SK-N-SH treated with all-trans-retinoic acid at 6 μM for 48 hours (cell line): ENCODE results near the gene CASQ2.

ENCODE experiments used
- ATAC-seq: fragments of 200-7000 bp; cut with Tn5 transposase; 3 replicates; pipeline ENCODE4 v1.9.1; 2020; ENCODE audit warnings: mild to moderate bottlenecking, moderate library complexity
- ARNTL ChIP-seq: fragments of 450-650 bp; formaldehyde crosslinking; IDR thresholded peaks from 2 replicates; pipeline ENCODE4 v1.5.0; 2020; ENCODE audit warnings: low read depth, mild to moderate bottlenecking, moderate library complexity, borderline replicate concordance
- BACH2 ChIP-seq: fragments of 250-450 bp; sonication (Bioruptor Pico); IDR thresholded peaks from 2 replicates; pipeline ENCODE4 v1.9.0; 2021; ENCODE audit warnings: mild to moderate bottlenecking, borderline replicate concordance
- CSDC2 ChIP-seq: fragments of 250-450 bp; sonication (Bioruptor Pico); IDR thresholded peaks from 2 replicates; pipeline ENCODE4 v1.5.0; 2020; ENCODE audit warnings: mild to moderate bottlenecking, moderate library complexity
- CSRNP3 ChIP-seq: fragments of 250-450 bp; sonication (Bioruptor Pico); IDR thresholded peaks from 2 replicates; pipeline ENCODE4 v1.5.1; 2021; ENCODE audit warnings: mild to moderate bottlenecking, moderate library complexity
- GLIS3 ChIP-seq: fragments of 250-450 bp; sonication (Bioruptor Pico); IDR thresholded peaks from 2 replicates; pipeline ENCODE4 v1.5.0; 2020; ENCODE audit warnings: mild to moderate bottlenecking, moderate library complexity
- ISL1 ChIP-seq: fragments of 250-450 bp; sonication (Bioruptor Pico); IDR thresholded peaks from 2 replicates; pipeline ENCODE4 v2.1.2; 2022; ENCODE audit warnings: mild to moderate bottlenecking, moderate library complexity
- OSR1 ChIP-seq: fragments of 250-450 bp; sonication (Bioruptor Pico); IDR thresholded peaks from 2 replicates; pipeline ENCODE4 v1.8.0; 2022; ENCODE audit warnings: moderate library complexity, mild to moderate bottlenecking, inconsistent platforms
- PATZ1 ChIP-seq: fragments of 250-450 bp; sonication (Bioruptor Pico); IDR thresholded peaks from 2 replicates; pipeline ENCODE4 v1.8.0; 2020; ENCODE audit warnings: mild to moderate bottlenecking, moderate library complexity, borderline replicate concordance
- PPARA ChIP-seq: fragments of 250-450 bp; sonication (Bioruptor Pico); IDR thresholded peaks from 2 replicates; pipeline ENCODE4 v1.5.0; 2020; ENCODE audit warnings: mild to moderate bottlenecking, borderline replicate concordance
- RARB ChIP-seq: fragments of 250-450 bp; sonication (Bioruptor Pico); IDR thresholded peaks from 2 replicates; pipeline ENCODE4 v1.8.0; 2021; ENCODE audit warnings: mild to moderate bottlenecking, moderate library complexity
- SNAI2 ChIP-seq: fragments of 250-450 bp; sonication (Bioruptor Pico); IDR thresholded peaks from 2 replicates; pipeline ENCODE4 v1.5.0; 2020; ENCODE audit warnings: mild to moderate bottlenecking, moderate library complexity
- TCF4 ChIP-seq: fragments of 250-450 bp; sonication (Bioruptor Pico); IDR thresholded peaks from 2 replicates; pipeline ENCODE4 v1.8.0; 2021; ENCODE audit warnings: mild to moderate bottlenecking, moderate library complexity, borderline replicate concordance
- TOX ChIP-seq: fragments of 250-450 bp; sonication (Bioruptor Pico); IDR thresholded peaks from 2 replicates; pipeline ENCODE4 v1.8.0; 2021; ENCODE audit warnings: mild to moderate bottlenecking, moderate library complexity, borderline replicate concordance
- ZFP3 ChIP-seq: fragments of 250-450 bp; sonication (Bioruptor Pico); IDR thresholded peaks from 2 replicates; pipeline ENCODE4 v1.5.0; 2020; ENCODE audit warnings: mild to moderate bottlenecking, moderate library complexity
- ZFP30 ChIP-seq: fragments of 450-650 bp; formaldehyde crosslinking; IDR thresholded peaks from 2 replicates; pipeline ENCODE4 v1.5.0; 2022; ENCODE audit warnings: mild to moderate bottlenecking, moderate library complexity
- ZNF565 ChIP-seq: fragments of 450-650 bp; formaldehyde crosslinking; conservative IDR thresholded peaks from 2 replicates; pipeline ENCODE4 v1.5.0; 2020; ENCODE audit warnings: low read depth, mild to moderate bottlenecking, moderate library complexity
- ZNF70 ChIP-seq: fragments of 450-650 bp; formaldehyde crosslinking; IDR thresholded peaks from 2 replicates; pipeline ENCODE4 v1.5.0; 2020; ENCODE audit warnings: mild to moderate bottlenecking, moderate library complexity
- ZNF8 ChIP-seq: fragments of 450-650 bp; formaldehyde crosslinking; IDR thresholded peaks from 2 replicates; pipeline ENCODE4 v1.5.0; 2020; ENCODE audit warnings: mild to moderate bottlenecking, moderate library complexity
- TF ChIP-seq, protein P1 (sequence below): fragments of 250-450 bp; sonication (Bioruptor Pico); IDR thresholded peaks from 2 replicates; pipeline ENCODE4 v1.5.0; 2020; ENCODE audit warnings: mild to moderate bottlenecking, moderate library complexity
- TF ChIP-seq, protein P2 (sequence below): fragments of 250-450 bp; sonication (Bioruptor Pico); IDR thresholded peaks from 2 replicates; pipeline ENCODE4 v1.5.1; 2020; ENCODE audit warnings: low read depth, mild to moderate bottlenecking, moderate library complexity

CASQ2 gene

DNA sequence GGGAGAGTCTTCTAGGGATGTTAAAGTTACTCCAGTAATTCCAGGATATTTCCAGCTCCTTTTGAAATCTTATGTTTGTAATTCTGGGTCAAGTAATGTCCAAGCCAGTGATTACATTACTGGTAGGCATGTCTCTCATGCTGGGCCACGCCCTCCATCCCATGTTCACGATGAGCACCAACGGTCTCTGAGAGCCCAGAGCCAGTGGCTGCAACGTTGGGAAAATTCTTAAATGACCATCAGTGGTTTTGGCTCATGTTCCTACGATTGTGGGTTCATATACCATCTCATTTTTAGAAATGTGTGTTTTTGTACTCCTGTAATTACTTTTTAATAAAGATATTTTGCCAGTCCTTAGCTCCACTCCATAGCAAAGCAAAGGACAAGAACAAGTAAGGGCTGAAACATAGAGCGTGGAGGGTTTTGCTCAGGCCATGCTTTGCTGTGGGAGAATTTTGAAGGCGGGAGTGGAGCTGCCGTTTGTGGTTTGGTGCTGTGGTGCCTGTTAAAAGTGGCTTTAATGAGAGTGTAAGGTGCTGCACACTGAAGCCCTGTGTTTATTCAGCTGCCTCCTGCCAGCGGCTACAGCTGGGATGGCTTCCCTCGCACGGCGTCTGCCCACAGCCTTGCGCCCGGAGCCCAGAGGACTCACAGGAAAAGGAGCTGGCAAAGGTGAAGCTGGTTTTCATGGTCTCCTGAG lies 97.9 kb downstream of the CASQ2 start:
- ATAC-seq, result no peak
- no peak for TF ChIP-seq CSDC2 (CRISPR knock-in tag)
- no peak for TF ChIP-seq ZFP3
- TF ChIP-seq TCF4 (CRISPR knock-in tag), result no peak
- TF ChIP-seq ZNF70 (CRISPR knock-in tag), result no peak
- TF ChIP-seq ZNF8 (CRISPR knock-in tag), result no peak
- no peak for TF ChIP-seq TOX (CRISPR knock-in tag)
- TF ChIP-seq CSRNP3 (CRISPR knock-in tag), result no peak
- no peak for TF ChIP-seq OSR1 (CRISPR knock-in tag)
- TF ChIP-seq BACH2 (CRISPR knock-in tag), result no peak
- no peak for TF ChIP-seq SNAI2 (CRISPR knock-in tag)
- no peak for TF ChIP-seq RARB (CRISPR knock-in tag)

DNA sequence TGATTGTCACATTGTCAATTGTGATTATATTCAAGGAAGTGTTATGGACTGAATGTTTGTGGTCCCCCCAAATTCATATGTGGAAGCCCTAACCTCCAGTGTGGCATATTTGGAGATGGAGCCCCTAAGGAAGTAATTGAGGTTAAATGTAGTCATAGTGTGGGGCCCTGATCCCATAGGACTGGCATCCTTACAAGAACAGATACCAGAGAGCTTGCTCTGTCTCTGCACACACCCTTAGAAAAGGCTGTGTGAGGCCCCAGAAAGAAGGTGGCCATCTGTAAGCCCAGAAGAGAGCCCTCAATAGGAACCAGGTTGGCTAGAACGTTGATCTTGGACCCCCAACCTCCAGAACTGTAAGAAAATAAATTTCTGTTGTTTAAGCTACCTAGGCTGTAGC lies 98.6 kb downstream of the CASQ2 start:
- TF ChIP-seq BACH2 (CRISPR knock-in tag), result no peak
- ATAC-seq, result no peak

GRCh38 chr1:115669002-115669673 lies 99.4 kb downstream of the CASQ2 start:
- peak; percentile 81 for ATAC-seq
- TF ChIP-seq ISL1 (CRISPR knock-in tag) (peak; percentile 58; the same call in 1 of the 2 replicates), GLIS3 (no peak), TOX (CRISPR knock-in tag) (peak; percentile 52; the same call in 1 of the 2 replicates), ARNTL (no peak), ZNF565 (CRISPR knock-in tag) (no peak), PATZ1 (CRISPR knock-in tag) (peak; percentile 55; the same call in 1 of the 2 replicates)

DNA sequence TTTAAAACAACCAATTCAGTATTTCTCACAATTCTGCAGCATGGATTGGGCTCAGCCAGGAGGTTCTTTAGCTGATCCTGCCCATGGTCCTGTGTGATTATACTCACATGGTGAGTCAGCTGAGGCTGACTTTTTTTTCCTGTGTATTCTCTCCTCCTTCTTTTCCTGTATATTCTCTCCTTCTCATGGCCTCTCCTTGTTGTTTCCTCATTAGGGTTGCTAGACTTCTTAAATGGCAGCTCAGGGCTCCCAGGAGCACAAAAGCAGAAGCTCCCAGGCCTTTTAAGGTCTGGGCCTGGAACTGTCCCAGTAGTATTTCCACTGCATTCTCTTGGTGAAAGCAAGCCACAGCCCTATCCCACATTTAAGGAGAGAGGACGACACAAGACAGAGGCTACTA lies 99.9 kb downstream of the CASQ2 start:
- TF ChIP-seq BACH2 (CRISPR knock-in tag), result no peak
- TF ChIP-seq GLIS3, result no peak
- no peak for TF ChIP-seq SNAI2 (CRISPR knock-in tag)
- no peak for TF ChIP-seq ZNF8 (CRISPR knock-in tag)
- no peak for TF ChIP-seq RARB (CRISPR knock-in tag)
- TF ChIP-seq, protein P1, sequence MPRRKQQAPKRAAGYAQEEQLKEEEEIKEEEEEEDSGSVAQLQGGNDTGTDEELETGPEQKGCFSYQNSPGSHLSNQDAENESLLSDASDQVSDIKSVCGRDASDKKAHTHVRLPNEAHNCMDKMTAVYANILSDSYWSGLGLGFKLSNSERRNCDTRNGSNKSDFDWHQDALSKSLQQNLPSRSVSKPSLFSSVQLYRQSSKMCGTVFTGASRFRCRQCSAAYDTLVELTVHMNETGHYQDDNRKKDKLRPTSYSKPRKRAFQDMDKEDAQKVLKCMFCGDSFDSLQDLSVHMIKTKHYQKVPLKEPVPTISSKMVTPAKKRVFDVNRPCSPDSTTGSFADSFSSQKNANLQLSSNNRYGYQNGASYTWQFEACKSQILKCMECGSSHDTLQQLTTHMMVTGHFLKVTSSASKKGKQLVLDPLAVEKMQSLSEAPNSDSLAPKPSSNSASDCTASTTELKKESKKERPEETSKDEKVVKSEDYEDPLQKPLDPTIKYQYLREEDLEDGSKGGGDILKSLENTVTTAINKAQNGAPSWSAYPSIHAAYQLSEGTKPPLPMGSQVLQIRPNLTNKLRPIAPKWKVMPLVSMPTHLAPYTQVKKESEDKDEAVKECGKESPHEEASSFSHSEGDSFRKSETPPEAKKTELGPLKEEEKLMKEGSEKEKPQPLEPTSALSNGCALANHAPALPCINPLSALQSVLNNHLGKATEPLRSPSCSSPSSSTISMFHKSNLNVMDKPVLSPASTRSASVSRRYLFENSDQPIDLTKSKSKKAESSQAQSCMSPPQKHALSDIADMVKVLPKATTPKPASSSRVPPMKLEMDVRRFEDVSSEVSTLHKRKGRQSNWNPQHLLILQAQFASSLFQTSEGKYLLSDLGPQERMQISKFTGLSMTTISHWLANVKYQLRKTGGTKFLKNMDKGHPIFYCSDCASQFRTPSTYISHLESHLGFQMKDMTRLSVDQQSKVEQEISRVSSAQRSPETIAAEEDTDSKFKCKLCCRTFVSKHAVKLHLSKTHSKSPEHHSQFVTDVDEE, result no peak
- no peak for TF ChIP-seq CSDC2 (CRISPR knock-in tag)
- TF ChIP-seq ZNF70 (CRISPR knock-in tag), result no peak
- no peak for TF ChIP-seq TOX (CRISPR knock-in tag)
- no peak for TF ChIP-seq ARNTL
- TF ChIP-seq ZFP30 (CRISPR knock-in tag), result no peak
- no peak for TF ChIP-seq ISL1 (CRISPR knock-in tag)
- no peak for TF ChIP-seq CSRNP3 (CRISPR knock-in tag)
- TF ChIP-seq, protein P2, sequence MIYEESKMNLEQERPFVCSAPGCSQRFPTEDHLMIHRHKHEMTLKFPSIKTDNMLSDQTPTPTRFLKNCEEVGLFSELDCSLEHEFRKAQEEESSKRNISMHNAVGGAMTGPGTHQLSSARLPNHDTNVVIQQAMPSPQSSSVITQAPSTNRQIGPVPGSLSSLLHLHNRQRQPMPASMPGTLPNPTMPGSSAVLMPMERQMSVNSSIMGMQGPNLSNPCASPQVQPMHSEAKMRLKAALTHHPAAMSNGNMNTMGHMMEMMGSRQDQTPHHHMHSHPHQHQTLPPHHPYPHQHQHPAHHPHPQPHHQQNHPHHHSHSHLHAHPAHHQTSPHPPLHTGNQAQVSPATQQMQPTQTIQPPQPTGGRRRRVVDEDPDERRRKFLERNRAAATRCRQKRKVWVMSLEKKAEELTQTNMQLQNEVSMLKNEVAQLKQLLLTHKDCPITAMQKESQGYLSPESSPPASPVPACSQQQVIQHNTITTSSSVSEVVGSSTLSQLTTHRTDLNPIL, result no peak
- no peak for TF ChIP-seq PPARA (CRISPR knock-in tag)
- no peak for TF ChIP-seq ZNF565 (CRISPR knock-in tag)
- peak; percentile 82 for ATAC-seq
